ENCODE data around the gene AP3S1.
A peak's percentile ranks its signal among the peaks of the same experiment; 100 is the strongest.
"Not testable (repeated sequence)": the region's sequence is repeated elsewhere in the genome, so short reads cannot be mapped to it uniquely, and the experiment has no call there.

Gene AP3S1

GRCh38 chr5:115841382-115842088, at the start of gene AP3S1, which contains the start of gene ATG12:
AP3S1 (plus strand) TSS chr5:115841935; CDS start chr5:115842038, 103 bp downstream.
ATG12 (minus strand) TSS chr5:115841565; CDS start chr5:115841552, 13 bp downstream.
- no peaks in the 10 kb centered on the region for H3K27me3 Mint-ChIP-seq
- no peaks in the 10 kb centered on the region for H3K9me3 Mint-ChIP-seq
- peaks cover 16% of the 10 kb centered on the region for H3K36me3 Mint-ChIP-seq (ENCODE audit: low read depth)
- peaks cover 67% of the 10 kb centered on the region for H3K4me1 Mint-ChIP-seq (ENCODE audit: low read depth)
- peak within 1 kb of the TSS; percentile 99 for H3K27ac Mint-ChIP-seq
- H3K4me3 Mint-ChIP-seq = peak within 1 kb of the TSS; percentile 95

- Mint-ChIP-seq H3K36me3 (ENCODE audit: low read depth) (no peaks in the 10 kb centered on the region), H3K27me3 (peaks cover 43% of the 10 kb centered on the region), H3K4me1 (ENCODE audit: low read depth) (no peaks in the 10 kb centered on the region), H3K4me3 (no peak overlapping the region), H3K9me3 (no peaks in the 10 kb centered on the region), H3K27ac (no peak overlapping the region)
These were observed 46.0 kb upstream of the AP3S1 start for GRCh38 chr5:115795700-115796099.

- no peaks in the 10 kb centered on the region for H3K9me3 Mint-ChIP-seq
- H3K27me3 Mint-ChIP-seq = peaks cover 38% of the 10 kb centered on the region
- no peaks in the 10 kb centered on the region for H3K4me1 Mint-ChIP-seq (ENCODE audit: low read depth)
- H3K27ac Mint-ChIP-seq = no peak overlapping the region
- no peak overlapping the region for H3K4me3 Mint-ChIP-seq
- no peaks in the 10 kb centered on the region for H3K36me3 Mint-ChIP-seq (ENCODE audit: low read depth)
These were observed 45.1 kb upstream of the AP3S1 start for GRCh38 chr5:115796656-115797055.

GRCh38 chr5:115798252-115798651, 43.5 kb upstream of the AP3S1 start:
- Mint-ChIP-seq H3K27ac (no peak overlapping the region), H3K4me1 (ENCODE audit: low read depth) (no peaks in the 10 kb centered on the region), H3K9me3 (no peaks in the 10 kb centered on the region), H3K27me3 (peaks cover 30% of the 10 kb centered on the region), H3K36me3 (ENCODE audit: low read depth) (no peaks in the 10 kb centered on the region), H3K4me3 (no peak overlapping the region)

GRCh38 chr5:115800108-115800507, 41.6 kb upstream of the AP3S1 start:
- Mint-ChIP-seq H3K27ac (no peak overlapping the region), H3K4me1 (ENCODE audit: low read depth) (no peaks in the 10 kb centered on the region), H3K36me3 (ENCODE audit: low read depth) (no peaks in the 10 kb centered on the region)

GRCh38 chr5:115801152-115801551, 40.6 kb upstream of the AP3S1 start:
- H3K4me3 Mint-ChIP-seq = no peak overlapping the region
- no peak overlapping the region for H3K27ac Mint-ChIP-seq
- no peaks in the 10 kb centered on the region for H3K4me1 Mint-ChIP-seq (ENCODE audit: low read depth)
- H3K9me3 Mint-ChIP-seq = no peaks in the 10 kb centered on the region
- peaks cover 29% of the 10 kb centered on the region for H3K27me3 Mint-ChIP-seq
- H3K36me3 Mint-ChIP-seq (ENCODE audit: low read depth) = no peaks in the 10 kb centered on the region

More at GRCh38 chr5:115800108-115800507, 41.6 kb upstream of the AP3S1 start:
- peaks cover 29% of the 10 kb centered on the region for H3K27me3 Mint-ChIP-seq
- no peak overlapping the region for H3K4me3 Mint-ChIP-seq
- H3K9me3 Mint-ChIP-seq = no peaks in the 10 kb centered on the region

- no peaks in the 10 kb centered on the region for H3K4me1 Mint-ChIP-seq (ENCODE audit: low read depth)
- H3K27me3 Mint-ChIP-seq = peaks cover 29% of the 10 kb centered on the region
- no peaks in the 10 kb centered on the region for H3K9me3 Mint-ChIP-seq
- no peak overlapping the region for H3K27ac Mint-ChIP-seq
- no peak overlapping the region for H3K4me3 Mint-ChIP-seq
- no peaks in the 10 kb centered on the region for H3K36me3 Mint-ChIP-seq (ENCODE audit: low read depth)
These were observed 39.8 kb upstream of the AP3S1 start for GRCh38 chr5:115801984-115802383.

GRCh38 chr5:115806986-115807653, 34.6 kb upstream of the AP3S1 start:
- Mint-ChIP-seq H3K27ac (no peak overlapping the region), H3K4me3 (no peak overlapping the region), H3K9me3 (no peaks in the 10 kb centered on the region), H3K36me3 (ENCODE audit: low read depth) (no peaks in the 10 kb centered on the region), H3K27me3 (peaks cover 36% of the 10 kb centered on the region), H3K4me1 (ENCODE audit: low read depth) (peaks cover 19% of the 10 kb centered on the region)

GRCh38 chr5:115807654-115808052, 34.1 kb upstream of the AP3S1 start:
- Mint-ChIP-seq H3K27ac (no peak overlapping the region), H3K36me3 (ENCODE audit: low read depth) (no peaks in the 10 kb centered on the region), H3K27me3 (peaks cover 39% of the 10 kb centered on the region), H3K4me3 (no peak overlapping the region), H3K4me1 (ENCODE audit: low read depth) (peaks cover 19% of the 10 kb centered on the region), H3K9me3 (no peaks in the 10 kb centered on the region)

GRCh38 chr5:115808066-115808465, 33.7 kb upstream of the AP3S1 start:
- not testable (repeated sequence) for H3K36me3 Mint-ChIP-seq (ENCODE audit: low read depth); H3K4me3 Mint-ChIP-seq; H3K27ac Mint-ChIP-seq; H3K9me3 Mint-ChIP-seq
- peaks cover 19% of the 10 kb centered on the region for H3K4me1 Mint-ChIP-seq (ENCODE audit: low read depth)
- peaks cover 43% of the 10 kb centered on the region for H3K27me3 Mint-ChIP-seq

- no peaks in the 10 kb centered on the region for H3K9me3 Mint-ChIP-seq
- H3K4me1 Mint-ChIP-seq (ENCODE audit: low read depth) = peaks cover 34% of the 10 kb centered on the region
- peaks cover 56% of the 10 kb centered on the region for H3K27me3 Mint-ChIP-seq
- no peak overlapping the region for H3K27ac Mint-ChIP-seq
- H3K4me3 Mint-ChIP-seq = no peak overlapping the region
- no peaks in the 10 kb centered on the region for H3K36me3 Mint-ChIP-seq (ENCODE audit: low read depth)
These were observed 31.8 kb upstream of the AP3S1 start for GRCh38 chr5:115809946-115810345.

- no peak overlapping the region for H3K27ac Mint-ChIP-seq
- no peaks in the 10 kb centered on the region for H3K36me3 Mint-ChIP-seq (ENCODE audit: low read depth)
- peaks cover 42% of the 10 kb centered on the region for H3K4me1 Mint-ChIP-seq (ENCODE audit: low read depth)
- peaks cover 62% of the 10 kb centered on the region for H3K27me3 Mint-ChIP-seq
- no peaks in the 10 kb centered on the region for H3K9me3 Mint-ChIP-seq
- H3K4me3 Mint-ChIP-seq = no peak overlapping the region
These were observed 31.0 kb upstream of the AP3S1 start for GRCh38 chr5:115810761-115811160.

- Mint-ChIP-seq H3K27me3 (peaks cover 67% of the 10 kb centered on the region), H3K36me3 (ENCODE audit: low read depth) (no peaks in the 10 kb centered on the region), H3K27ac (no peak overlapping the region), H3K9me3 (no peaks in the 10 kb centered on the region), H3K4me3 (no peak overlapping the region), H3K4me1 (ENCODE audit: low read depth) (peaks cover 46% of the 10 kb centered on the region)
These were observed 30.3 kb upstream of the AP3S1 start for GRCh38 chr5:115811406-115811805.

- H3K36me3 Mint-ChIP-seq (ENCODE audit: low read depth) = no peaks in the 10 kb centered on the region
- peaks cover 72% of the 10 kb centered on the region for H3K27me3 Mint-ChIP-seq
- no peak overlapping the region for H3K27ac Mint-ChIP-seq
- H3K9me3 Mint-ChIP-seq = no peaks in the 10 kb centered on the region
- no peak overlapping the region for H3K4me3 Mint-ChIP-seq
- peaks cover 44% of the 10 kb centered on the region for H3K4me1 Mint-ChIP-seq (ENCODE audit: low read depth)
These were observed 29.4 kb upstream of the AP3S1 start for GRCh38 chr5:115812372-115812771.

- Mint-ChIP-seq H3K9me3 (no peaks in the 10 kb centered on the region), H3K4me3 (no peak overlapping the region), H3K27ac (no peak overlapping the region), H3K4me1 (ENCODE audit: low read depth) (peaks cover 40% of the 10 kb centered on the region), H3K27me3 (peaks cover 82% of the 10 kb centered on the region), H3K36me3 (ENCODE audit: low read depth) (no peaks in the 10 kb centered on the region)
These were observed 28.0 kb upstream of the AP3S1 start for GRCh38 chr5:115813719-115814118.

Measured in stimulated activated naive CD8-positive, alpha-beta T cell treated with anti-CD3 and anti-CD28 coated beads, Interleukin-15, Interleukin-2, amounts not matched to agents 100 ng/mL and 50 ng/mL, for 24 hours (primary cell).